Caco-2 (cell line): ENCODE data around the gene KAT8. TPM values are rescaled to one million over a fixed set of nuclear protein-coding genes. Genes with fewer than 3 reads are reported as not detected.

Experiments
- BruUV-seq: library from RNA; stranded (reverse); fragments of 400-500 nt; replicated peaks from 2 replicates; lab custom pipeline; 2021; lab: Mats Ljungman, UMichigan
- CTCF ChIA-PET: fragments of 300-600 bp; sonication (Branson Sonifier 250); formaldehyde crosslinking; loops from one replicate; lab custom pipeline; 2022; ENCODE audit warnings: antibody characterized with exemption; lab: Charles Lee
- POLR2A ChIA-PET: fragments of 300-600 bp; sonication (Branson Sonifier 250); formaldehyde crosslinking; loops from one replicate; lab custom pipeline; 2022; ENCODE audit warnings: antibody characterized with exemption; lab: Charles Lee
- DNase-seq, 2 experiments: peaks; one replicate each; pipeline versions ENCODE4 v3.0.0 to v3.0.0-alpha.2; 2020 to 2022
- H3K27me3 ChIP-seq: replicated peaks from 2 replicates; pipeline ENCODE4 v1.6.0; 2011; ENCODE audit warnings: low read length; ENCODE audit not compliant: control insufficient read depth, insufficient read depth
- H3K36me3 ChIP-seq: 2 replicates; pipeline ENCODE4 v1.5.1; 2011; ENCODE audit warnings: low read length; ENCODE audit not compliant: control insufficient read depth, insufficient read depth
- H3K4me1 ChIP-seq: fragments of 250-450 bp; sonication (Bioruptor Pico); 2 replicates; pipeline ENCODE4 v1.5.1; 2020; ENCODE audit warnings: mild to moderate bottlenecking
- H3K4me3 ChIP-seq: 2 replicates; pipeline ENCODE4 v1.5.1; 2011; ENCODE audit warnings: low read depth, mild to moderate bottlenecking, control low read depth, low read length
- H3K9me3 ChIP-seq: fragments of 250-450 bp; sonication (Bioruptor Pico); 2 replicates; pipeline ENCODE4 v1.5.1; 2020; ENCODE audit warnings: mild to moderate bottlenecking, moderate library complexity
- H3K27ac Mint-ChIP-seq: one replicate; pipeline ENCODE4 v1.8.0; 2022; ENCODE audit warnings: mixed read lengths; ENCODE audit not compliant: unreplicated experiment
- H3K27me3 Mint-ChIP-seq: one replicate; pipeline ENCODE4 v1.8.0; 2022; ENCODE audit warnings: mixed read lengths; ENCODE audit not compliant: insufficient read depth, unreplicated experiment
- H3K36me3 Mint-ChIP-seq: one replicate; pipeline ENCODE4 v1.8.0; 2022; ENCODE audit warnings: mild to moderate bottlenecking, mixed read lengths; ENCODE audit not compliant: insufficient read depth, unreplicated experiment
- H3K4me1 Mint-ChIP-seq: one replicate; pipeline ENCODE4 v1.8.0; 2022; ENCODE audit warnings: low read depth, mixed read lengths; ENCODE audit not compliant: unreplicated experiment
- H3K4me3 Mint-ChIP-seq: one replicate; pipeline ENCODE4 v1.8.0; 2022; ENCODE audit warnings: mild to moderate bottlenecking, moderate library complexity, mixed read lengths; ENCODE audit not compliant: unreplicated experiment
- H3K9me3 Mint-ChIP-seq: one replicate; pipeline ENCODE4 v1.8.0; 2022; ENCODE audit warnings: mixed read lengths; ENCODE audit not compliant: unreplicated experiment
- intact Hi-C: fragments of 100-400 bp; cut with micrococcal nuclease; formaldehyde crosslinking; loops from one replicate; pipeline ENCODE4 v1.10.0; 2022; ENCODE audit not compliant: unreplicated experiment
- total RNA-seq: library from RNA; stranded (reverse); gene quantifications from 2 replicates; pipeline ENCODE4 v1.2.3, GENCODE V29; 2022
- TF ChIP-seq, protein P1 (sequence below), 2 experiments: fragments of 200-600 bp in 1 of 2; IDR thresholded peaks; 1 replicate in 1 of 2; 2 replicates in 1 of 2; pipeline versions ENCODE4 v1.5.1 to v1.8.0; 2011 to 2022; ENCODE audit warnings: antibody characterized with exemption in 1 of 2, control low read depth in 1 of 2, inconsistent platforms in 1 of 2, low read depth in 1 of 2, low read length in 1 of 2, mild to moderate bottlenecking in 1 of 2, moderate library complexity in 1 of 2; ENCODE audit not compliant: insufficient read depth in 1 of 2, severe bottlenecking in 1 of 2, unreplicated experiment in 1 of 2

KAT8 gene
- total RNA-seq, 1 experiment from 2014 or later, result 46.2 TPM

DNA sequence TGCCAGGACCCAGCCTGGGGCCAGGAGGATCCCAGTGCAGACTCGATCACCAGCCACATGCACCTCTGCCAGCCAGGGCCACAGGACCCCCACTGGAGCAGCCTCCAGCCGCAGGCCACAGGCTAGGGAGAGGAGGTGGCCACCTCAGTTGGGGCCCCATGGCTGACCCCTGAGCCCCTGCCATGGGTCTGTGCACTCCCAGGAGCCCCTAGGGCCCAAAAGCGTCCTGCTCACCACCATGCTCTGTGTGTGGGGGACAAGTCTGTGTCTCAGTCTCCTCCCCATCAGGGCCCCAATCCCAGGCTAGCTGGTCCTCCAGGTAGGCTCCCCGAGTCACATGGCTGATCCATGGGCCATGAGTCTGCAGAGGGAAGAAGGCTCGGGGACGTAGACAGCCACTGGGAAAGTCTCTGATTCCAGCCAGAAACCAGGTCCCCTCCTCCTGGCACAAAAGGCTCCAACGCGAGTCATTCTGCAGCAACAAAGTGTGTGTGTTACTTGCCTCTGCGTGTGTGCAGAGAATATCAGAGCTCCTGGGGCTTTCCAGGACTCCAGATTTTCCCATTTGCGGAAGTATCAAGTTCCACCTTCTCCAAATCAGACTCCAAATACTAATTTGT lies 24.1 kb downstream of the KAT8 start:
- DNase-seq, result peak in 1 of 2 experiments; percentile 42
- TSS peak; percentile 36 for BruUV-seq
- Mint-ChIP-seq H3K27me3 (no peaks in the 10 kb centered on the region), H3K27ac (peak overlapping the region; percentile 83), H3K4me3 (peak overlapping the region; percentile 66), H3K9me3 (no peaks in the 10 kb centered on the region), H3K36me3 (peaks cover 26% of the 10 kb centered on the region), H3K4me1 (peaks cover 20% of the 10 kb centered on the region)
- H3K27me3 ChIP-seq, result no peaks in the 10 kb centered on the region
- ChIA-PET POLR2A (interaction anchor here (0.5 to 2.2 kb wide), 8 partner anchors 11 to 572 kb away, joined by 3 to 61 read pairs (median 14); partner anchors contain the start of genes FUS, KAT8, ZNF646 and ZNF668), CTCF (interaction anchor here (0.5 to 2.8 kb wide), 23 partner anchors 7 to 784 kb away, joined by 3 to 43 read pairs (median 4); partner anchors contain the start of genes FUS, HSD3B7, KAT8 and ORAI3)
- peaks cover 61% of the 10 kb centered on the region for H3K4me1 ChIP-seq
- H3K4me3 ChIP-seq, result peak overlapping the region; percentile 10; the same call in 1 of the 2 replicates
- no peaks in the 10 kb centered on the region for H3K9me3 ChIP-seq
- intact Hi-C loops, result loop anchor here (1.0 to 5.0 kb wide), 8 partner anchors 10 to 184 kb away; partner anchors contain the start of genes BCKDK, HSD3B7, KAT8 and SETD1A
- H3K36me3 ChIP-seq, result no peaks in the 10 kb centered on the region
- TF ChIP-seq, protein P1, sequence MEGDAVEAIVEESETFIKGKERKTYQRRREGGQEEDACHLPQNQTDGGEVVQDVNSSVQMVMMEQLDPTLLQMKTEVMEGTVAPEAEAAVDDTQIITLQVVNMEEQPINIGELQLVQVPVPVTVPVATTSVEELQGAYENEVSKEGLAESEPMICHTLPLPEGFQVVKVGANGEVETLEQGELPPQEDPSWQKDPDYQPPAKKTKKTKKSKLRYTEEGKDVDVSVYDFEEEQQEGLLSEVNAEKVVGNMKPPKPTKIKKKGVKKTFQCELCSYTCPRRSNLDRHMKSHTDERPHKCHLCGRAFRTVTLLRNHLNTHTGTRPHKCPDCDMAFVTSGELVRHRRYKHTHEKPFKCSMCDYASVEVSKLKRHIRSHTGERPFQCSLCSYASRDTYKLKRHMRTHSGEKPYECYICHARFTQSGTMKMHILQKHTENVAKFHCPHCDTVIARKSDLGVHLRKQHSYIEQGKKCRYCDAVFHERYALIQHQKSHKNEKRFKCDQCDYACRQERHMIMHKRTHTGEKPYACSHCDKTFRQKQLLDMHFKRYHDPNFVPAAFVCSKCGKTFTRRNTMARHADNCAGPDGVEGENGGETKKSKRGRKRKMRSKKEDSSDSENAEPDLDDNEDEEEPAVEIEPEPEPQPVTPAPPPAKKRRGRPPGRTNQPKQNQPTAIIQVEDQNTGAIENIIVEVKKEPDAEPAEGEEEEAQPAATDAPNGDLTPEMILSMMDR (IDR thresholded peaks at IDR 0.05; ENCODE audit: insufficient read depth in 1 of 2, low read depth in 1 of 2, low read length in 1 of 2, severe bottlenecking in 1 of 2, unreplicated experiment in 1 of 2), result no peak

DNA sequence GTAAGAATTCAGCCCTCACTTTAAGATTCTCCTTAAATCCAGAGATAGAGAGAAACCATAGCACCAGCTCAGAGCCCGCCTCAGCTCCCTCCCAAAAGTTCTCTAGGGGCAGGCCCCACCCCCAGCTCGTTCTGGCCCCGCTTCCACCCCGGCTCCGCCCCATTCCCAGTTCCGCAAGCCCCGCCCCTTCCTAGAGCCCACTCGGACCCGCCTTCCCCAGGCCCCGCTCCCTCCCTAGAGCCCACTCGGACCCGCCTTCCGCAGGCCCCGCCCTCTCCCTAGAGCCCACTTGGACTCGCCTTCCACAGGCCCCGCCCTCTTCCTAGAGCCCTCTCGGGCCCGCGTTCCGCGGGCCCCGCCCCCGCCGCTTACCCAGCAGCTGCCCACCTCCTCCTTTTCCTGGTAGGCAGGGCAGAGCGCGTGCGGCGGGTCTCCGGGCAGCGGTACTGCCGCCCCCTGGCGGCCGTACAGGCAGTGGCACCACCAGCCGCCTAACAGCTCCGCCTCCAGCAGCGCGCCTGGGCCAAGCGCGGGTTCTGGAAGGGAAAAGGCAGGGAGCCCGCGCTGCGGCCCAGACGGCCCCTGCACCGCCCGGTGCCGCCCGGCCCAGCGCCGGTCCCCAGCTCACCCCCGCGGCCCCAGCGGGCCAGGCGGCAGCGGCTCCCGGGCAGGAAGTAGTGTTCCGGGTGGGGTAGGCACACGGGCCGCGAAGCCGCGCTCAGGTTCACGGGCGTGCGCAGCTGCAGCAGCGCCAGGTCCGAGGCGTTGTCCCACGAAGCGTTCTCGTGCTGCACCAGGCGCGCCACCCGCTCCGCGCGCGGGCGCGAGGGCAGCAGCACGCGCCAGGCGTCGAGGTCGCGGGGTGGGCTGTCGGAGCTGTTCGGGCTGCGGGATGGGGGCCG lies 24.9 kb downstream of the KAT8 start:
- H3K4me3 ChIP-seq, result peak overlapping the region; percentile 46
- H3K27ac Mint-ChIP-seq, result peak overlapping the region; percentile 83
- H3K9me3 ChIP-seq, result no peaks in the 10 kb centered on the region
- BruUV-seq, result no TSS peak
- DNase-seq, result peak; percentile 98 to 99
- H3K4me1 Mint-ChIP-seq, result peaks cover 20% of the 10 kb centered on the region
- peak overlapping the region; percentile 66 for H3K4me3 Mint-ChIP-seq
- H3K36me3 Mint-ChIP-seq, result peaks cover 26% of the 10 kb centered on the region
- H3K9me3 Mint-ChIP-seq, result no peaks in the 10 kb centered on the region
- H3K36me3 ChIP-seq, result no peaks in the 10 kb centered on the region
- H3K4me1 ChIP-seq, result peaks cover 54% of the 10 kb centered on the region
- CTCF ChIA-PET, result interaction anchor here (0.5 to 2.8 kb wide), 24 partner anchors 8 to 1100 kb away, joined by 3 to 43 read pairs (median 4); partner anchors contain the start of genes FUS, HSD3B7, KAT8 and ORAI3
- H3K27me3 Mint-ChIP-seq, result no peaks in the 10 kb centered on the region
- TF ChIP-seq, protein P1 (IDR thresholded peaks at IDR 0.05; ENCODE audit: insufficient read depth in 1 of 2, low read depth in 1 of 2, low read length in 1 of 2, severe bottlenecking in 1 of 2, unreplicated experiment in 1 of 2), result peak; percentile 81 to 93
- POLR2A ChIA-PET, result interaction anchor here (0.5 to 2.2 kb wide), 8 partner anchors 11 to 571 kb away, joined by 3 to 61 read pairs (median 14); partner anchors contain the start of genes FUS, KAT8, ZNF646 and ZNF668
- intact Hi-C loops, result loop anchor here (1.0 to 5.0 kb wide), 8 partner anchors 11 to 185 kb away; partner anchors contain the start of genes BCKDK, HSD3B7, KAT8 and SETD1A
- no peaks in the 10 kb centered on the region for H3K27me3 ChIP-seq
